NCI-H128 (cell line): ENCODE results near the gene RPL35.

Source experiments
- DNase-seq: peaks from one replicate; lab custom pipeline; 2025; ENCODE audit not compliant: unreplicated experiment; lab: John Stamatoyannopoulos, UW

The RPL35 gene

DNA sequence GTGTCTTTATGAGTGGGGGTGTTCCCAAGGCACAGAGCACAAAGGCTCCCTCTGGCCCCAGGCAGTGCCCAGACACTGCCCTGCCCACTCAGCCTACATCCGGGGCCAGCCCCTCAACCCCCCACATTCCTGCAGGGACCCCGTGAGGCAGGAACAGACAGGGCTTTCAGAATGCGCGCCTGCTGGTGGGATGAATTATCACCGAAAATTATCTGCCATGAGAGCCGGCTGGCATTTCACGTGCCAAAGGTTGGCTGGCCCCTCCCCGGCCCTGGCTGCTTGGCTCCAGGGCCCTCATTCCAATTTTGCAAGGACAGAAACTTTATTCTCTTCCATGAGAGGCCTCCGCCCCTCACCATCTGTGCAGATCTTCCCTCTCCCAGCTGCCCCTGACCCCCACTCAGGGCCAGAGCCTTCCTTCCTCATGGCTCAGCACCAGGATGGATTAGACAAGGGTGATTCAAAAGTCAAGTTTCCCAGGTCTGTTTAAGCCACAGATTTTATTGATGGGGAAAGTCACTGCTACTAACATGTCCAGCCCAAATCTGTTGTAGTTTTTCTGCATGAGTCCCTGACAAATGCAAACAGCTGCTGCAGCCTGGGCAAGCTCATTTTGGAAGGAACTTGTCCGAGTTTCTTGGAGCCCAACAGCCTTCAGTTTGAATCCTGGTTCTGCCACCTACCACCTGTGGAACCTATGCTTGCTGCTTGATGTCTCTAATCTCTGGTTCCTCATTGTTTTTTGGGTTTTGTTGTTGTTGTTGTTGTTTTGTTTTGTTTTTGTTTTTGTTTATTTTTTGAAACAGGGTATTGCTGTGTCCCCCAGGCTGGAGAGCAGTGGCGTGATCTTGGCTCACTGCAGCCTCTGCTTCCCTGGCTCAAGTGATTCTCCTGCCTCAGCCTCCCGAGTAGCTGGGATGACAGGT is 40.8 kb downstream of the RPL35 start:
- no peak for DNase-seq

GRCh38 chr9:124818431-124819281 is 43.1 kb downstream of the RPL35 start:
- DNase-seq = no peak

DNA sequence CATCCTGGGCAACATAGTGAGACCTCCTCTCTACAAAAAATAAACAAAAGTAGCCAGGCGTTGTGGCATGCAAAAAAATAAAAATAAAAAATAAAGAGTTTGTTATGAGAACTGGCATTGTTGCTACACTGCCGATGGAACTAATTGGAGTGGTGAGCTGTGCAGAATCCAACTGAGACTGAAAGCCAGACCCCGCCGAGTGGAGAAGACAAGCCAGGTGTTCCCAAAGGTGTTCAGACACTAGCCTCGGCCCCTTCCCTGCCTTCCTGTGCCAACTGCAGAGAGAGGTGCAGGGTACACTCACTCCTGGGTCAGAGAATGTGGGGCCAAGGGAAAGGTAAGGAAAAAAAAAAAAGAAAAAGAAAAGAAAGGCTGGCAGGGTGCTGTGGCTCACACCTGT is 46.2 kb downstream of the RPL35 start:
- DNase-seq = no peak

GRCh38 chr9:124814164-124814535 is 47.6 kb downstream of the RPL35 start:
- no peak for DNase-seq

DNA sequence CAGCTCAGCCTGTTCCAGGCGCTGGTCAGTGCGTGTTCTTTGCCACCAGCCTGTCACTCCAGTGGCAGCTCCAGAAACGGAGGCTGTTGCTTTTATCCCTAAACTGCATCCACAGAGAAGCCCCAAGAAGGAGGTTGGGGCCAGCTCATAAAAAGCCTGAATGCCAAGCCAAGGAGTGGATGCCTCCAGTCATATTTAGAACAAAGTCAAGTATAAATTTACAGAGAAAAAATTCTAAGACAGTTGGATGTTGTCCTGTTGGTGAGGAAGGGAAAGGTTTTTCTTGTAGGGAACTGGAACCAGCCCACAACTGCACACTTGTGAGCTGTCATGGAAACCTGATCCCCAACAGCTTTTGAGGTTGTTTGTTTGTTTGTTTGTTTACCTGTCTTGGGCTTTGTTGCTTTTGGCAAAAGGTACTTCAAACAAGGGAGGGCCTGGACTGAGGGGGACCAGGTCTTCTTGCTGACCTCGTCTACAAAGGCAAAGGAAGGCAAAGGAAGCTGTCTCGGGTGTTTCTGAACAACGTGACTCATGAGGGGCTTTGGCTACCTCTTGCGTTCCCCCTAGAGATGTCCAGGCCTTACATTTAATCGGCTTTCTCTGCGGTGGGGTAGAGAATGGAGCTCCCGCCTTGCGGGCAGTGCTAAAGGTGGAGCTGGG is 48.1 kb downstream of the RPL35 start:
- DNase-seq = no peak

- DNase-seq = no peak
These were observed 48.7 kb downstream of the RPL35 start for GRCh38 chr9:124813041-124813440.

- no peak for DNase-seq
These were observed 49.3 kb downstream of the RPL35 start for GRCh38 chr9:124812441-124812876.

- no peak for DNase-seq
These were observed 50.9 kb downstream of the RPL35 start for GRCh38 chr9:124810663-124811355.

GRCh38 chr9:124809741-124810500 is 51.8 kb downstream of the RPL35 start:
- DNase-seq = no peak

- no peak for DNase-seq
These were observed 52.5 kb downstream of the RPL35 start for GRCh38 chr9:124809211-124809610.

DNA sequence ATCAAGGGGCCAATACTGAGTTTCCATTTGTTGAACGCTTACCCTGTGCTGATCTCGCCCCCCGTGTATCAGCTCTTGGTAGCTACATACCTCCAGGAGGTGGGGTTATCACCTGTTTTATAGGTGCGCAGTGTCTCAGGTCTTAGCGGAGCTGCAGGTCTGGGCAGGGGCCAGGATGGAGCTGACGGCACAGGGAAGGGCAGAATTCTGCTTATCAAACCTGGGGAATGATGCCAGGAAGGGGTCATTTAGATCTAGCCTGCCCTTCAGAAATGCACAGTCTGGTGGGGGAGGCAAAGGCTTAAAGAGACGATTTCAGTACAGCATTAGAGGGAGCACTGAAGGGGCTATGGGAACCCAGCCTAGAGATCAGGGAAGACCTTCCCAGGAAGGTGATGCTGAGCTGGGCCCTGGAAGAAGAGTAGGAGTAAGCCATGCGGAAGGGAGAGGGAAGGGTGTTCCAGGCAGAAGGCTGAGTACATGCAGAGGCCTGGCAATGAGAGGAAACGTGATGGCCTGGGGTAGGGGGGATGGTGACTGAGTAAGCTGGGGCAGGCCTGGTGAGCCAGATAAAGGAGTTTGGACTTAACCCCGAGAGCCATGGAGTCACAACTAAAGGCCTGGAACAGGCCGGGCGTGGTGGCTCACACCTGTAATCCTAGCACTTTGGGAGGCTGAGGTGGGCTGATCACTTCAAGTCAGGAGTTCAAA is 53.4 kb downstream of the RPL35 start:
- no peak for DNase-seq
